Right kidney (tissue), 1 donor: Measurements from ENCODE around the gene ZNF616.
"Not testable (repeated sequence)": the region's sequence is repeated elsewhere in the genome, so short reads cannot be mapped to it uniquely, and the experiment has no call there.

ENCODE experiments used
- DNase-seq: peaks from one replicate; pipeline ENCODE4 v3.0.0-alpha.2; 2016

The ZNF616 gene

GRCh38 chr19:52112624-52113023, 27.1 kb downstream of the ZNF616 start:
- DNase-seq = no peak

GRCh38 chr19:52110780-52111179, 29.0 kb downstream of the ZNF616 start:
- no peak for DNase-seq

GRCh38 chr19:52102782-52103181, 37.0 kb downstream of the ZNF616 start:
- no peak for DNase-seq

- DNase-seq = no peak
Observed at GRCh38 chr19:52101866-52102562, 37.7 kb downstream of the ZNF616 start.

- no peak for DNase-seq
Observed at GRCh38 chr19:52099497-52100138, 40.1 kb downstream of the ZNF616 start.

- DNase-seq = not testable (repeated sequence)
Observed at GRCh38 chr19:52096416-52096815, 43.3 kb downstream of the ZNF616 start.

- DNase-seq = peak; percentile 73
Observed at GRCh38 chr19:52095172-52096014, 44.3 kb downstream of the ZNF616 start, which contains the start of gene ZNF841. TSS of gene ZNF841 (minus strand) at chr19:52095765. CDS start at chr19:52084801, 10,964 bp downstream.

GRCh38 chr19:52094526-52095130, 45.1 kb downstream of the ZNF616 start:
- peak; percentile 31 for DNase-seq

- no peak for DNase-seq
Observed at GRCh38 chr19:52086481-52086880, 53.3 kb downstream of the ZNF616 start.

- DNase-seq = no peak
Observed at GRCh38 chr19:52070496-52070895, 69.2 kb downstream of the ZNF616 start.

GRCh38 chr19:52069653-52070052, 70.1 kb downstream of the ZNF616 start:
- no peak for DNase-seq

- DNase-seq = no peak
Observed at GRCh38 chr19:52066258-52066863, 73.4 kb downstream of the ZNF616 start.

- DNase-seq = no peak
Observed at GRCh38 chr19:52065399-52065798, 74.3 kb downstream of the ZNF616 start.
